Measurements from ENCODE around the gene ZNF536.
"Not testable (repeated sequence)": the region's sequence is repeated elsewhere in the genome, so short reads cannot be mapped to it uniquely, and the experiment has no call there.

ZNF536 gene

GRCh38 chr19:30488191-30488590 is 116.0 kb downstream of the ZNF536 start:
- no peak for DNase-seq

- no peak for DNase-seq
These were observed 118.6 kb downstream of the ZNF536 start for GRCh38 chr19:30490760-30491159.

GRCh38 chr19:30492586-30493270 is 120.5 kb downstream of the ZNF536 start:
- no peak for DNase-seq

GRCh38 chr19:30497034-30497433 is 124.8 kb downstream of the ZNF536 start:
- DNase-seq: no peak

GRCh38 chr19:30498085-30498484 is 125.9 kb downstream of the ZNF536 start:
- DNase-seq: not testable (repeated sequence)

- DNase-seq: no peak
These were observed 126.5 kb downstream of the ZNF536 start for GRCh38 chr19:30498707-30499106.

- DNase-seq: no peak
These were observed 132.1 kb downstream of the ZNF536 start for GRCh38 chr19:30504272-30504671.

- no peak for DNase-seq
These were observed 140.2 kb downstream of the ZNF536 start for GRCh38 chr19:30512176-30513081.

GRCh38 chr19:30513082-30513411 is 140.9 kb downstream of the ZNF536 start:
- DNase-seq: no peak

- no peak for DNase-seq
These were observed 143.9 kb downstream of the ZNF536 start for GRCh38 chr19:30516111-30516510.

GRCh38 chr19:30516531-30516930 is 144.3 kb downstream of the ZNF536 start:
- DNase-seq: no peak

- no peak for DNase-seq
These were observed 146.9 kb downstream of the ZNF536 start for GRCh38 chr19:30518965-30519606.

GRCh38 chr19:30519607-30520205 is 147.5 kb downstream of the ZNF536 start:
- DNase-seq: no peak

GRCh38 chr19:30520735-30521479 is 148.7 kb downstream of the ZNF536 start:
- DNase-seq: no peak

GRCh38 chr19:30521937-30522336 is 149.8 kb downstream of the ZNF536 start:
- no peak for DNase-seq

- no peak for DNase-seq
These were observed 150.2 kb downstream of the ZNF536 start for GRCh38 chr19:30522341-30522740.

- no peak for DNase-seq
These were observed 151.6 kb downstream of the ZNF536 start for GRCh38 chr19:30523791-30524190.

GRCh38 chr19:30525383-30525782 is 153.2 kb downstream of the ZNF536 start:
- DNase-seq: no peak

GRCh38 chr19:30528919-30529318 is 156.7 kb downstream of the ZNF536 start:
- DNase-seq: no peak

GRCh38 chr19:30529876-30530275 is 157.7 kb downstream of the ZNF536 start:
- no peak for DNase-seq

- DNase-seq: no peak
These were observed 158.6 kb downstream of the ZNF536 start for GRCh38 chr19:30530751-30531150.

GRCh38 chr19:30535011-30535410 is 162.8 kb downstream of the ZNF536 start:
- no peak for DNase-seq

GRCh38 chr19:30536975-30537374 is 164.8 kb downstream of the ZNF536 start:
- no peak for DNase-seq
